ENCODE results near the gene RNF128.
"Not testable (repeated sequence)": the region's sequence is repeated elsewhere in the genome, so short reads cannot be mapped to it uniquely, and the experiment has no call there.

The RNF128 gene

DNA sequence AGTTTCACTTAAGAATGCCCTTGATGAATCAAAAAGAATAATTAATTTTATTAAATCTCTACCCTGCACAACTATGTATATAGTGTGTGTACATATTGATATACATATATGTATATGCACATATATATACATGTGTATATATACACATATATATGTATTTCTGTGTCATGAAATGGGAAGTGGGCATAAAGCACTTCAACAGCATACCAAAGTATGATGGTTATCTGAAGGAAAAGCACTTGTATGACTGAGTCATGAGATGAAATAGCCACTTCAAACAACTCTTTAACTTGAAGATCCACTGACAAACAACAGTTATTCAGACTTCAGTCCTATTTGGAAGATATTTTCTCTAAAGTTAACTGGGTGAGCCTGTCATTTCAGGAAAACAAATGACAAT, 16.3 kb downstream of the RNF128 start:
- no peak for DNase-seq (ENCODE audit: low spot score)

DNA sequence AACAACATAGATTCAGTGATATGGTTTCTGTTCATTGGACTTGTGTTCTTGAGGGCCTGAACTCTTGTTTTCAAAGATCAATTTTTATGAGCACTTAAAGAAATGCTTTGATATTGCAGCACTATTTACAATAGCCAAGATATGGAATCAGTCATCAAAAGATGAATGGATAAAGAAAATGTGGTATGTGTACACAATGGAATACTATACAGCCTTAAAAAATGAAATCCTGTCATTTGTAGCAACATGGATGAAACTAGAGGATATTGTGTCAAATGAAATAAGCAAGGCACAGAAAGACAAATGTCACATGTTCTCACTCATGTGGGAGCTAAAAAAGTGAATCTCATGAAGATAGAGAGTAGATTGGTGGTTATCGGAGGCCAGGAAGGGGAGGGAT, 21.9 kb downstream of the RNF128 start:
- no peak for DNase-seq (ENCODE audit: low spot score)

DNA sequence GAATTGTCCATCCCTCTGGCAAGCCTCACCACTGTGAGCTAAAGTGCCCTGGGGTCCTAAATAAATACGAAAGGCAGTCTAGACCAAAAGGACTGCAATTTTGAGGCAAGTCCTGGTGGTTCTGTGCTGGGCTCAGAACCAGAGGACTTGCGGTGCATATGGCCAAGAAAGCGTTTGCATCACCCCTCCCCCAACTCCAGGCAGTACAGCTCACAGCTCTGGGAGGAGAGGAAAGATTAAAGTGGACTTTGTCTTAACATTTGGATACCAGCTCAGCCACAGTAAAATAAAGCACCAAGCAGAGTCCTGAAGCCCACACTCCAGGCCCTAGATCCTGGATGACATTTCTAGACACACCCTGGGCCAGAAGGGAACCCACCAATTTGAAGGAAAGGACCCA, 24.9 kb downstream of the RNF128 start:
- no peak for DNase-seq (ENCODE audit: low spot score)

- no peak for DNase-seq (ENCODE audit: low spot score)
Observed at GRCh38 chrX:106752101-106752678, 25.7 kb downstream of the RNF128 start.

GRCh38 chrX:106769288-106769687, 42.8 kb downstream of the RNF128 start:
- not testable (repeated sequence) for DNase-seq (ENCODE audit: low spot score)

DNA sequence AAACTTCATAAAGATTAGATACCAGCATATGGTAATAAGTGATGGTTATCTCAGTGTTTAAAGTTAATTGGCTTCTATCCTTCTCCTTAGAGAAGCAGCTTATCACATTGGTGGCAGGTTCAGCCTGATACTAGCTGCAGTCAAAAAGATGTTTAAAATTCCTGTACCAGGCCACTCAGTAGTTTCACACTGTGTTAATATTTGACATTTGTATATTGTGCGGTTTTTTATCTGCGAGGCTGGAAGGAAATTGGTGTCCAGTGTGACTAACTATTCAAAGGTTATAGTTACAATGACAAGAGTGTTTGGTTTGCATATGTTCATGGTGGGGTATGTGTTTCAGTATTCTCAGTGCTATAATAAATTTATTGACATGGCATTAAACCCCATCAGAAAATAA, 48.5 kb downstream of the RNF128 start:
- no peak for DNase-seq (ENCODE audit: low spot score)

GRCh38 chrX:106780264-106780663, 53.8 kb downstream of the RNF128 start:
- no peak for DNase-seq (ENCODE audit: low spot score)

DNA sequence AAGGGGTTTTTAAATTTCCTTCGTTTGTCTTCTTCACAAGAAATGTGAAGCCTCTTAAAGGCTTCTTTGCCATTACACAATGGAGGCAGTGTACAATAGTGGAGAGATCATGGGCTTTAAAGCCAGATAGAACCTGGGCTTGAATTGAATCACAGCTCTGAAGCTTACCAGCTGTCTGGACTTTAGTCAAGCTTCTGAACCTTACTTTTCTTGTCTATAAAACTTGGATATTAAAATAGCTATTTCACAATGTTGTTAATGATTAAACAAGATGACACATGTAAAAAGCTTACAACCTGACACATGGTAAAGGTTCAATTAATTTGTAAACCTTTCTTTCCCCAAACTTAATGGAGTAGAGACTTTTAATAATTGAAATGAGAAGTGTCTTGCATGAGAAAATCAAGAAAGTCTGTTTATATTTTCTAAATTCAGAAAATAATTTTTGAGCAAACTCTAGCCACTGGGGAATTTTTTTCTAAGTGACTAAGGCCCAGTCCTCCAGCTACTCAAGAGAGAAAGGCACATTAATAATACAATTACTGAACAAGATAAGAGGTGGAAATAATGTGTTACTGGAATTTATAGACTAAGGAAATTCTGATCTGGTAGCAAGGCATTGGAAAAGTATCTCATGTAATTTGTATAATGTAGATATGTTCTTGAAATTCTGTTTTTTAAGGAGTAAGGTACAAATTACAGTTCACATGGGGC, 54.3 kb downstream of the RNF128 start:
- no peak for DNase-seq (ENCODE audit: low spot score)

GRCh38 chrX:106783716-106784115, 57.2 kb downstream of the RNF128 start:
- DNase-seq (ENCODE audit: low spot score): no peak

GRCh38 chrX:106791495-106791894, 65.0 kb downstream of the RNF128 start:
- no peak for DNase-seq (ENCODE audit: low spot score)

DNA sequence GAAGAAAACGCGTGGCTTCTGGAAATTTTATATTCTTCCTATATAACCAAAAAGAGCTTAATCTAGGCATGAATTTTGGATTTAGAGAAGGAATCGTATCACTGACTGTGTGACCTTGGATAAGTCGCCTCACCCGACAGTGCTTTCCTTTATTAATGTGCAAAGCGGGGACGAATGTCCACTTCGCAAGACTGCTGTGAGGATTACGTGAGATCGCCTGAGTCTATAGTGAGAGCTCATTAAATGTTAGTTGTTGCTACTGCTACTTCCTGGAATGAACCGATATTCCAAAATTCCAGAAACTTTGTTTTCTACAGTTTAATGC, 75.5 kb downstream of the RNF128 start:
- DNase-seq (ENCODE audit: low spot score): no peak

- DNase-seq (ENCODE audit: low spot score): peak; percentile 90
Observed at GRCh38 chrX:106802388-106803275, 76.1 kb downstream of the RNF128 start, which contains the start of gene TBC1D8B. Gene TBC1D8B (plus strand): TSS chrX:106802673. CDS start chrX:106802854, 181 bp downstream.

DNA sequence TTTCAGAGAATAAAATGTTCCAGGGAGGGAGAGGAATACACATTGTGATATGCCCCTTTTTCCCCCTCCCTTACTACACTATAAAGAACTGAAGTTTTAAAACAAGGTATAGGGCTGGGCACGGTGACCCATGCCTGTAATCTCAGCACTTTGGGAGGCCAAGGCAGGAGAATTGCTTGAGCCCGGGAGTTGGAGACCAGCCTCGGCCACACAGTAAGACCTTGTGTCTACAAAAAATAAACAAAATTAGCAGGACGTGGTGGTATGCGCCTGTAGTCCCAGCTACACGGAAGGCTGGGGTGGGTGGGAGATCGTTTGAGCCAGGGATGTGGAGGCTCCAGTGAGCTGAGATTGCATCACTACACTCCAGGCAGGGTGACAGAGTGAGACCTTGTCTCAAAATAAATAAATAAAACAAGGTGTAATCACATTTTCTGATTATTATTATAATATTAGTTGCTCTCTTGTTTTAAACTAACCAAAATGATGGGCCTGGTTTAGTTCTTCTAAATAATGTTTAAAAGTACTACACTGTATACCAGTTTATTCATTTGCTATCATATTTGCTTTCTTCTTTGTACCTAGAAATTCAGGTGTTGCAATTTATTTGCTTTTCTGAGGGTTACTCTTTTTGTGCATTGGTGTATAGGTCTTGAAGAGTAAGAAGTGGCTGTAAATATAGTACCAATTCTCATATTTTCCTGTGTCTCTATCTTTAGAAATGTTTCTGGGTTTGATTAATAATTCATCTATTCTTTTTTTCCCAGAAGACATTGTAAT, 84.8 kb downstream of the RNF128 start:
- DNase-seq (ENCODE audit: low spot score): no peak

DNA sequence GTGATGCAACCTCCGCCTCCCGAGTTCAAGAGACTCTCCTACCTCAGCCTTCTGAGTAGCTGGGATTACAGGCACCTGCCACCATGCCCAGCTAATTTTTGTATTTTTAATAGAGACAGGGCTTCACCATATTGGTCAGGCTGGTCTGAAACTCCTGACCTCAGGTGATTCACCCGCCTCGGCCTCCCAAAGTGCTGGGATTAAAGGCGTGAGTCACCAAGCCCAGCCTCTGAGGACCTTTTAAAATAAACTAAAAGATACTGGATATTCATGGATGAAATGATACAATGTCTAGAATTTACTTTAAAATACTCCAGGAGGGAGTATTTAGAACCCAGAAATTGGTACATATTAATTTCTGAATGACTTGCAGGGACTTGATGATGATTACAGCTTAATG, 86.4 kb downstream of the RNF128 start:
- not testable (repeated sequence) for DNase-seq (ENCODE audit: low spot score)

DNA sequence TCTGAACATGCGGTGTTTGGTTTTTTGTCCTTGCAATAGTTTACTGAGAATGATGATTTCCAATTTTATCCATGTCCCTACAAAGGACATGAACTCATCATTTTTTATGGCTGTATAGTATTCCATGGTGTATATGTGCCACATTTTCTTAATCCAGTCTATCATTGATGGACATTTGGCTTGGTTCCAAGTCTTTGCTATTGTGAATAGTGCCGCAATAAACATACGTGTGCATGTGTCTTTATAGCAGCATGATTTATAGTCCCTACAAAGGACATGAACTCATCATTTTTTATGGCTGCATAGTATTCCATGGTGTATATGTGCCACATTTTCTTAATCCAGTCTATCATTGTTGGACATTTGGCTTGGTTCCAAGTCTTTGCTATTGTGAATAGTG, 87.6 kb downstream of the RNF128 start:
- DNase-seq (ENCODE audit: low spot score): not testable (repeated sequence)

All from putamen (tissue), 1 donor.